T-cell (primary cell): ENCODE measurements around the gene KIDINS220. TPM values are rescaled to one million over a fixed set of nuclear protein-coding genes. Genes with fewer than 3 reads are reported as not detected.
"Not testable (repeated sequence)": the region's sequence is repeated elsewhere in the genome, so short reads cannot be mapped to it uniquely, and the experiment has no call there.

Experiments used
- ATAC-seq, 4 experiments: fragments of 200-7000 bp in 3 of 4; fragments of 150-1000 bp in 1 of 4; cut with Tn5 transposase; replicated peaks in 1 of 4; 1 replicate in 3 of 4; 2 replicates in 1 of 4; pipeline ENCODE4 v1.10.0; 2021; ENCODE audit warnings: moderate library complexity in 3 of 4, mild to moderate bottlenecking in 2 of 4, moderate number of reproducible peaks in 1 of 4
- CTCF ChIA-PET, 2 donors: fragments of 300-600 bp; sonication (Branson Sonifier 250); formaldehyde crosslinking; loops; one replicate each; lab custom pipeline; 2022; ENCODE audit warnings: antibody characterized with exemption in 2 of 2; lab: Charles Lee
- POLR2A ChIA-PET, 2 donors: fragments of 300-600 bp; sonication (Branson Sonifier 250); formaldehyde crosslinking; loops; one replicate each; lab custom pipeline; 2022; ENCODE audit warnings: antibody characterized with exemption in 2 of 2; lab: Charles Lee
- DNase-seq, 35 experiments: peaks; one replicate each; pipeline versions ENCODE4 v3.0.0 to v3.0.0-alpha.2; 2013 to 2023
- H3K27ac ChIP-seq: one replicate; pipeline ENCODE4 v1.5.1; 2013; ENCODE audit warnings: low read length
- H3K27me3 ChIP-seq, 2 experiments: replicated peaks in 1 of 2; 1 replicate in 1 of 2; 2 replicates in 1 of 2; pipeline versions ENCODE4 v1.6.1 to v1.7.0; 2013; ENCODE audit warnings: low read length in 1 of 2, mixed read lengths in 1 of 2; ENCODE audit not compliant: control insufficient read depth in 2 of 2, insufficient read depth in 2 of 2; ENCODE audit errors: extremely low read depth in 1 of 2
- H3K36me3 ChIP-seq, 2 donors: 1 replicate in 1 of 2; 2 replicates in 1 of 2; pipeline versions ENCODE4 v1.6.1 to v1.7.0; 2013; ENCODE audit warnings: low read length in 1 of 2; ENCODE audit not compliant: control insufficient read depth in 2 of 2, insufficient read depth in 1 of 2; ENCODE audit errors: extremely low read depth in 1 of 2
- H3K4me1 ChIP-seq, 2 experiments: 1 replicate in 1 of 2; 2 replicates in 1 of 2; pipeline versions ENCODE4 v1.6.1 to v1.7.0; 2013; ENCODE audit warnings: low read length in 2 of 2, mixed read lengths in 1 of 2; ENCODE audit not compliant: insufficient read depth in 2 of 2, control insufficient read depth in 1 of 2; ENCODE audit errors: extremely low read depth in 1 of 2
- H3K4me3 ChIP-seq, 2 donors: 1 replicate in 1 of 2; 2 replicates in 1 of 2; pipeline versions ENCODE4 v1.5.1 to v1.7.0; 2013; ENCODE audit warnings: mild to moderate bottlenecking in 2 of 2, low read length in 1 of 2, moderate library complexity in 1 of 2; ENCODE audit not compliant: control insufficient read depth in 1 of 2; ENCODE audit errors: extremely low read depth in 1 of 2
- H3K9me3 ChIP-seq: 2 replicates; pipeline ENCODE4 v1.7.0; 2013
- H3K27ac Mint-ChIP-seq, 2 donors: one replicate each; pipeline ENCODE4 v1.8.0; 2020 to 2021; ENCODE audit warnings: mild to moderate bottlenecking in 2 of 2, mixed read lengths in 2 of 2
- H3K27me3 Mint-ChIP-seq, 2 donors: one replicate each; pipeline ENCODE4 v1.8.0; 2021 to 2022; ENCODE audit warnings: mixed read lengths in 2 of 2
- H3K36me3 Mint-ChIP-seq: one replicate; pipeline ENCODE4 v1.8.0; 2021; ENCODE audit warnings: mixed read lengths
- H3K4me1 Mint-ChIP-seq, 3 donors: one replicate each; pipeline ENCODE4 v1.8.0; 2020 to 2022; ENCODE audit warnings: mixed read lengths in 3 of 3, mild to moderate bottlenecking in 1 of 3
- H3K4me3 Mint-ChIP-seq, 3 donors: one replicate each; pipeline ENCODE4 v1.8.0; 2020 to 2022; ENCODE audit warnings: mild to moderate bottlenecking in 3 of 3, mixed read lengths in 3 of 3, moderate library complexity in 3 of 3
- H3K9me3 Mint-ChIP-seq, 3 donors: one replicate each; pipeline ENCODE4 v1.8.0; 2020 to 2022; ENCODE audit warnings: mixed read lengths in 3 of 3
- WGBS: methylation state at CpG from one replicate; pipeline ENCODE4 v1.1.5; 2013; ENCODE audit warnings: missing lambda C conversion rate; ENCODE audit not compliant: insufficient coverage; 5-methylcytosine and 5-hydroxymethylcytosine counted together
- total RNA-seq, 35 experiments: library from RNA in 6 of 35; stranded (reverse) in 6 of 35; fragments of 120-200 nt in 1 of 35; gene quantifications; one replicate each; pipeline versions ENCODE4 v1.2.1 to v1.2.4 and lab custom pipeline; 2013 to 2026

The KIDINS220 gene
- total RNA-seq, 5 donors from 2014 or later (not counting 1 experiment from before 2014, with no cell fraction given) = 40.0 to 50.0 (median 42.7) TPM

GRCh38 chr2:8740136-8740535, 97.3 kb downstream of the KIDINS220 start:
- H3K27me3 ChIP-seq = no peaks in the 10 kb centered on the region
- POLR2A ChIA-PET = interaction anchor here in 1 of 2 donors (0.9 kb wide), 1 partner anchor 8 kb away, joined by 3 read pairs; no protein-coding TSS in a partner anchor
- Mint-ChIP-seq H3K27me3 (no peaks in the 10 kb centered on the region), H3K27ac (peak overlapping the region in 1 of 2 donors; percentile 44), H3K36me3 (peaks cover 24% of the 10 kb centered on the region), H3K4me3 (no peak overlapping the region), H3K9me3 (no peaks in the 10 kb centered on the region), H3K4me1 (no peaks in the 10 kb centered on the region)
- no peaks in the 10 kb centered on the region for H3K9me3 ChIP-seq
- no peak for DNase-seq
- WGBS = 100% methylated on average over 1 of the region's 4 CpGs
- peaks cover 0 to 30% of the 10 kb centered on the region in 2 donors for H3K36me3 ChIP-seq
- ATAC-seq = no peak
- H3K27ac ChIP-seq = no peak overlapping the region
- no peaks in the 10 kb centered on the region for H3K4me1 ChIP-seq
- CTCF ChIA-PET = no interaction called here
- no peak overlapping the region for H3K4me3 ChIP-seq

- ChIA-PET POLR2A (no interaction called here), CTCF (no interaction called here)
- Histone ChIP-seq H3K4me1 (no peaks in the 10 kb centered on the region), H3K36me3 (peaks cover 2 to 39% of the 10 kb centered on the region in 2 donors), H3K4me3 (no peak overlapping the region), H3K9me3 (no peaks in the 10 kb centered on the region), H3K27me3 (no peaks in the 10 kb centered on the region), H3K27ac (no peak overlapping the region)
- no peak for ATAC-seq
- WGBS = no CpG with 5 or more reads among the region's 2 CpGs
- no peaks in the 10 kb centered on the region for H3K9me3 Mint-ChIP-seq
- H3K4me1 Mint-ChIP-seq = no peaks in the 10 kb centered on the region
- peaks cover 34% of the 10 kb centered on the region for H3K36me3 Mint-ChIP-seq
- H3K27ac Mint-ChIP-seq = no peak overlapping the region
- no peak for DNase-seq
- H3K4me3 Mint-ChIP-seq = no peak overlapping the region
- no peaks in the 10 kb centered on the region for H3K27me3 Mint-ChIP-seq
Observed at GRCh38 chr2:8737571-8738175, 99.7 kb downstream of the KIDINS220 start.

- no peak overlapping the region for H3K4me3 Mint-ChIP-seq
- no peaks in the 10 kb centered on the region for H3K4me1 Mint-ChIP-seq
- POLR2A ChIA-PET = no interaction called here
- H3K4me3 ChIP-seq = no peak overlapping the region
- peaks cover 68% of the 10 kb centered on the region for H3K36me3 Mint-ChIP-seq
- H3K9me3 ChIP-seq = no peaks in the 10 kb centered on the region
- ATAC-seq = no peak
- H3K27me3 ChIP-seq = no peaks in the 10 kb centered on the region
- no peak for DNase-seq
- WGBS = 100% methylated on average over 10 of the region's 10 CpGs
- peaks cover 2 to 69% of the 10 kb centered on the region in 2 donors for H3K36me3 ChIP-seq
- no peaks in the 10 kb centered on the region for H3K9me3 Mint-ChIP-seq
- H3K27ac ChIP-seq = no peak overlapping the region
- H3K27me3 Mint-ChIP-seq = no peaks in the 10 kb centered on the region
- CTCF ChIA-PET = no interaction called here
- peak overlapping the region in 1 of 2 donors; percentile 41 for H3K27ac Mint-ChIP-seq
- no peaks in the 10 kb centered on the region for H3K4me1 ChIP-seq
Observed at GRCh38 chr2:8732601-8733000, 104.8 kb downstream of the KIDINS220 start.

- ATAC-seq = no peak
- ChIA-PET POLR2A (no interaction called here), CTCF (interaction anchor here in 1 of 2 donors (0.6 kb wide), 1 partner anchor 46 kb away, joined by 12 read pairs; no protein-coding TSS in a partner anchor)
- no peaks in the 10 kb centered on the region for H3K27me3 ChIP-seq
- no peak overlapping the region for H3K4me3 ChIP-seq
- DNase-seq = no peak
- H3K4me3 Mint-ChIP-seq = no peak overlapping the region
- H3K4me1 ChIP-seq = no peaks in the 10 kb centered on the region
- peaks cover 64% of the 10 kb centered on the region for H3K36me3 Mint-ChIP-seq
- no peaks in the 10 kb centered on the region for H3K9me3 Mint-ChIP-seq
- no peaks in the 10 kb centered on the region for H3K4me1 Mint-ChIP-seq
- WGBS = 97% methylated on average over 6 of the region's 9 CpGs
- H3K9me3 ChIP-seq = no peaks in the 10 kb centered on the region
- H3K36me3 ChIP-seq = peaks cover 2 to 53% of the 10 kb centered on the region in 2 donors
- no peaks in the 10 kb centered on the region for H3K27me3 Mint-ChIP-seq
- H3K27ac ChIP-seq = no peak overlapping the region
- no peak overlapping the region for H3K27ac Mint-ChIP-seq
Observed at GRCh38 chr2:8729939-8730338, 107.5 kb downstream of the KIDINS220 start.

GRCh38 chr2:8729101-8729500, 108.3 kb downstream of the KIDINS220 start:
- peaks cover 2 to 46% of the 10 kb centered on the region in 2 donors for H3K36me3 ChIP-seq
- H3K4me1 ChIP-seq, POLR2A ChIA-PET, H3K27ac Mint-ChIP-seq, DNase-seq, ATAC-seq, H3K4me1 Mint-ChIP-seq, H3K27ac ChIP-seq, H3K9me3 Mint-ChIP-seq, H3K27me3 Mint-ChIP-seq, H3K9me3 ChIP-seq, H3K4me3 ChIP-seq, H3K27me3 ChIP-seq, CTCF ChIA-PET, H3K4me3 Mint-ChIP-seq: not testable (repeated sequence)
- 96% methylated on average over 4 of the region's 5 CpGs for WGBS
- H3K36me3 Mint-ChIP-seq = peaks cover 60% of the 10 kb centered on the region

- Histone ChIP-seq H3K36me3 (peaks cover 0 to 40% of the 10 kb centered on the region in 2 donors), H3K27me3 (no peaks in the 10 kb centered on the region), H3K9me3 (no peaks in the 10 kb centered on the region), H3K4me3 (no peak overlapping the region), H3K4me1 (no peaks in the 10 kb centered on the region), H3K27ac (no peak overlapping the region)
- no peak overlapping the region for H3K27ac Mint-ChIP-seq
- DNase-seq (no peak), ATAC-seq (no peak)
- H3K4me1 Mint-ChIP-seq = no peaks in the 10 kb centered on the region
- no peak overlapping the region for H3K4me3 Mint-ChIP-seq
- 91% methylated on average over 7 of the region's 7 CpGs for WGBS
- ChIA-PET CTCF (no interaction called here), POLR2A (no interaction called here)
- no peaks in the 10 kb centered on the region for H3K9me3 Mint-ChIP-seq
- peaks cover 53% of the 10 kb centered on the region for H3K36me3 Mint-ChIP-seq
- no peaks in the 10 kb centered on the region for H3K27me3 Mint-ChIP-seq
Observed at GRCh38 chr2:8728305-8729015, 109.0 kb downstream of the KIDINS220 start.
